CD14-positive monocyte (primary cell): Measurements from ENCODE around the gene UCMA. TPM values are rescaled to one million over a fixed set of nuclear protein-coding genes. Genes with fewer than 3 reads are reported as not detected.

Source experiments
- DNase-seq, 3 donors: peaks; one replicate each; pipeline ENCODE4 v3.0.0-alpha.2; 2011 to 2022
- H2AFZ ChIP-seq: 2 replicates; pipeline ENCODE4 v1.6.0; 2012; ENCODE audit warnings: mild to moderate bottlenecking, low read depth, low read length, inconsistent platforms; ENCODE audit not compliant: insufficient read depth, poor library complexity, severe bottlenecking
- H3K27ac ChIP-seq, 2 donors: 1 replicate in 1 of 2; 2 replicates in 1 of 2; pipeline ENCODE4 v1.5.1; 2012 to 2013; ENCODE audit warnings: low read length in 2 of 2, control low read depth in 1 of 2, inconsistent platforms in 1 of 2, low read depth in 1 of 2, mild to moderate bottlenecking in 1 of 2
- H3K27me3 ChIP-seq, 2 donors: one replicate each; pipeline versions ENCODE4 v1.6.0 to v1.6.1; 2011 to 2013; ENCODE audit warnings: low read length in 2 of 2; ENCODE audit not compliant: control insufficient read depth in 2 of 2, insufficient read depth in 2 of 2
- H3K36me3 ChIP-seq, 2 donors: replicated peaks in 1 of 2; 1 replicate in 1 of 2; 2 replicates in 1 of 2; pipeline versions ENCODE4 v1.5.1 to v1.6.1; 2012 to 2013; ENCODE audit warnings: low read length in 2 of 2, control low read depth in 1 of 2, inconsistent platforms in 1 of 2, mild to moderate bottlenecking in 1 of 2; ENCODE audit not compliant: insufficient read depth in 2 of 2, control insufficient read depth in 1 of 2
- H3K4me1 ChIP-seq, 2 donors: 1 replicate in 1 of 2; 2 replicates in 1 of 2; pipeline versions ENCODE4 v1.5.1 to v1.6.1; 2012 to 2013; ENCODE audit warnings: low read length in 2 of 2, control low read depth in 1 of 2, inconsistent platforms in 1 of 2, mild to moderate bottlenecking in 1 of 2, moderate library complexity in 1 of 2; ENCODE audit not compliant: insufficient read depth in 2 of 2, control insufficient read depth in 1 of 2
- H3K4me2 ChIP-seq: replicated peaks from 2 replicates; pipeline ENCODE3; 2012; ENCODE audit warnings: low read length, moderate library complexity, mild to moderate bottlenecking; ENCODE audit not compliant: poor library complexity, severe bottlenecking; ENCODE audit errors: extremely low read depth
- H3K4me3 ChIP-seq, 3 experiments: fragments of 200-600 bp in 1 of 3; sonication (generic) in 1 of 3; replicated peaks in 1 of 3; 1 replicate in 2 of 3; 2 replicates in 1 of 3; pipeline ENCODE4 v1.5.1; 2011 to 2013; ENCODE audit warnings: low read length in 3 of 3, mild to moderate bottlenecking in 3 of 3, control low read depth in 2 of 3, low read depth in 2 of 3, inconsistent platforms in 1 of 3, moderate library complexity in 1 of 3
- H3K79me2 ChIP-seq: 2 replicates; pipeline ENCODE4 v1.6.0; 2012; ENCODE audit warnings: mild to moderate bottlenecking, control low read depth, inconsistent platforms, low read length, moderate library complexity; ENCODE audit not compliant: insufficient read depth
- H3K9ac ChIP-seq: 2 replicates; pipeline ENCODE4 v1.6.0; 2017; ENCODE audit warnings: low read length, mild to moderate bottlenecking; ENCODE audit not compliant: insufficient read depth, poor library complexity, severe bottlenecking
- H3K9me3 ChIP-seq, 2 donors: replicated peaks in 1 of 2; 1 replicate in 1 of 2; 2 replicates in 1 of 2; pipeline versions ENCODE4 v1.5.1 to v1.6.1; 2012 to 2013; ENCODE audit warnings: low read length in 2 of 2, control low read depth in 1 of 2; ENCODE audit not compliant: control insufficient read depth in 1 of 2, insufficient read depth in 1 of 2
- H4K20me1 ChIP-seq: 2 replicates; pipeline ENCODE4 v1.6.0; 2012; ENCODE audit warnings: mild to moderate bottlenecking, low read length, control low read depth, moderate library complexity; ENCODE audit not compliant: insufficient read depth
- H3K27ac Mint-ChIP-seq, 7 donors: one replicate each; pipeline ENCODE4 v1.8.0; 2020; ENCODE audit warnings: mild to moderate bottlenecking in 7 of 7, mixed read lengths in 7 of 7, moderate library complexity in 6 of 7, inconsistent platforms in 2 of 7
- H3K27me3 Mint-ChIP-seq, 3 donors: one replicate each; pipeline ENCODE4 v1.8.0; 2021 to 2022; ENCODE audit warnings: low read depth in 3 of 3, mild to moderate bottlenecking in 3 of 3, mixed read lengths in 3 of 3, moderate library complexity in 3 of 3, inconsistent platforms in 1 of 3
- H3K36me3 Mint-ChIP-seq, 2 donors: one replicate each; pipeline ENCODE4 v1.8.0; 2020; ENCODE audit warnings: mixed read lengths in 2 of 2, inconsistent platforms in 1 of 2, mild to moderate bottlenecking in 1 of 2
- H3K4me1 Mint-ChIP-seq: one replicate; pipeline ENCODE4 v1.8.0; 2020; ENCODE audit warnings: mild to moderate bottlenecking, mixed read lengths
- H3K4me3 Mint-ChIP-seq, 2 donors: one replicate each; pipeline ENCODE4 v1.8.0; 2020; ENCODE audit warnings: mild to moderate bottlenecking in 2 of 2, mixed read lengths in 2 of 2, moderate library complexity in 1 of 2
- H3K9me3 Mint-ChIP-seq, 7 donors: one replicate each; pipeline ENCODE4 v1.8.0; 2020 to 2022; ENCODE audit warnings: mixed read lengths in 7 of 7, mild to moderate bottlenecking in 6 of 7, moderate library complexity in 6 of 7, inconsistent platforms in 2 of 7
- WGBS: methylation state at CpG from one replicate; pipeline ENCODE4 v1.1.5; 2013; ENCODE audit warnings: missing lambda C conversion rate; ENCODE audit not compliant: insufficient coverage; 5-methylcytosine and 5-hydroxymethylcytosine counted together
- intact Hi-C, 2 donors: fragments of 100-400 bp; cut with micrococcal nuclease; formaldehyde crosslinking; loops; one replicate each; pipeline versions ENCODE4 v1.15.0 to v1.15.1; 2023
- polyA plus RNA-seq, 3 donors: library from polyadenylated mRNA; depleted of rRNA in 1 of 3; unstranded in 2 of 3; stranded (reverse) in 1 of 3; fragments of 300-500 nt in 2 of 3; fragments of >200 nt in 1 of 3; fragmentation: Illumina TruSeq in 2 of 3; gene quantifications; 1 replicate in 2 of 3; 2 replicates in 1 of 3; pipeline ENCODE4 v1.2.3, GENCODE V29; 2012 to 2021
- TF ChIP-seq, protein P1 (sequence below): fragments of 200-600 bp; IDR thresholded peaks from one replicate; pipeline ENCODE4 v1.8.0; 2022; ENCODE audit warnings: antibody characterized with exemption, mild to moderate bottlenecking

The UCMA gene
- polyA plus RNA-seq, 3 donors: not detected

GRCh38 chr10:13262433-13262832 is 28.3 kb upstream of the UCMA start:
- TF ChIP-seq, protein P1, sequence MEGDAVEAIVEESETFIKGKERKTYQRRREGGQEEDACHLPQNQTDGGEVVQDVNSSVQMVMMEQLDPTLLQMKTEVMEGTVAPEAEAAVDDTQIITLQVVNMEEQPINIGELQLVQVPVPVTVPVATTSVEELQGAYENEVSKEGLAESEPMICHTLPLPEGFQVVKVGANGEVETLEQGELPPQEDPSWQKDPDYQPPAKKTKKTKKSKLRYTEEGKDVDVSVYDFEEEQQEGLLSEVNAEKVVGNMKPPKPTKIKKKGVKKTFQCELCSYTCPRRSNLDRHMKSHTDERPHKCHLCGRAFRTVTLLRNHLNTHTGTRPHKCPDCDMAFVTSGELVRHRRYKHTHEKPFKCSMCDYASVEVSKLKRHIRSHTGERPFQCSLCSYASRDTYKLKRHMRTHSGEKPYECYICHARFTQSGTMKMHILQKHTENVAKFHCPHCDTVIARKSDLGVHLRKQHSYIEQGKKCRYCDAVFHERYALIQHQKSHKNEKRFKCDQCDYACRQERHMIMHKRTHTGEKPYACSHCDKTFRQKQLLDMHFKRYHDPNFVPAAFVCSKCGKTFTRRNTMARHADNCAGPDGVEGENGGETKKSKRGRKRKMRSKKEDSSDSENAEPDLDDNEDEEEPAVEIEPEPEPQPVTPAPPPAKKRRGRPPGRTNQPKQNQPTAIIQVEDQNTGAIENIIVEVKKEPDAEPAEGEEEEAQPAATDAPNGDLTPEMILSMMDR: no peak
- Mint-ChIP-seq H3K9me3 (peaks cover 2 to 12% (median 11%) of the 10 kb centered on the region in 7 donors), H3K4me1 (no peaks in the 10 kb centered on the region), H3K4me3 (no peak overlapping the region), H3K27me3 (peaks cover 1 to 11% (median 7%) of the 10 kb centered on the region in 3 donors), H3K27ac (no peak overlapping the region), H3K36me3 (no peaks in the 10 kb centered on the region)
- no peak overlapping the region for H3K9ac ChIP-seq
- H3K36me3 ChIP-seq: no peaks in the 10 kb centered on the region
- no peak for DNase-seq
- H3K79me2 ChIP-seq: no peaks in the 10 kb centered on the region
- 100% methylated on average over 1 of the region's 1 CpG for WGBS
- H3K4me3 ChIP-seq: no peak overlapping the region
- no peak overlapping the region for H2AFZ ChIP-seq
- H3K9me3 ChIP-seq: peaks cover 0 to 4% of the 10 kb centered on the region in 2 donors
- no peaks in the 10 kb centered on the region for H3K27me3 ChIP-seq
- H3K4me1 ChIP-seq: no peaks in the 10 kb centered on the region
- intact Hi-C loops: no loop called here
- no peaks in the 10 kb centered on the region for H4K20me1 ChIP-seq
- no peak overlapping the region for H3K4me2 ChIP-seq
- H3K27ac ChIP-seq: no peak overlapping the region

DNA sequence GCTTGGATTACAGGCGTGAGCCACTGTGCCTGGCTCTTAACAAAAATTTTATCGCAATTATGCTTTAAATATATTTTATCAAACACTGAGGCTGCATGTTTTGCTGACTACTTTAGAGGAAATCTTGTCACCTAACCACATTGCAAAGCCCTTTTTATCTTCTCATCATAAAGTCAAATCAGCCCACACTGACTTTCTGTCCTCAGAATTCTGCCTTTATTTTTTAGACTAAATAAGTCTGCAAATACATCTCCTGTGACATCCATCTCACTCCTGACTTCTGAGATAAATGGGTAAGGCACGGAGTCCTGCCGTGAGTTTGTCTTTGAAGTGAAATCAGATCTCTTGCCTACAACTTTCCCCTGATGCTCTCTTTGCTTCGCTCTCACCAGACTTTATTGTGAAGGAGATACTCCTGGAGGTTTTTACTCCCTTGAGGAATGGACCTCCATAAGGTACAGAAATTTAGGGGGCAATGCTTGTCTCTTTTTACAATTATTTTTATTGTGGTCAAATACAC is 23.5 kb upstream of the UCMA start:
- Histone ChIP-seq H4K20me1 (no peaks in the 10 kb centered on the region), H3K9ac (no peak overlapping the region), H3K4me3 (no peak overlapping the region), H3K9me3 (peaks cover 0 to 4% of the 10 kb centered on the region in 2 donors), H3K4me1 (no peaks in the 10 kb centered on the region), H3K4me2 (no peak overlapping the region), H3K27me3 (no peaks in the 10 kb centered on the region), H3K36me3 (no peaks in the 10 kb centered on the region), H3K27ac (no peak overlapping the region), H2AFZ (no peak overlapping the region), H3K79me2 (no peaks in the 10 kb centered on the region)
- WGBS: no CpG with 5 or more reads among the region's 5 CpGs
- TF ChIP-seq, protein P1: no peak
- H3K4me1 Mint-ChIP-seq: no peaks in the 10 kb centered on the region
- peak overlapping the region in 1 of 7 donors; percentile 50 for H3K27ac Mint-ChIP-seq
- intact Hi-C loops: no loop called here
- H3K36me3 Mint-ChIP-seq: no peaks in the 10 kb centered on the region
- H3K27me3 Mint-ChIP-seq: peaks cover 2 to 5% (median 2%) of the 10 kb centered on the region in 3 donors
- DNase-seq: no peak
- H3K4me3 Mint-ChIP-seq: no peak overlapping the region
- H3K9me3 Mint-ChIP-seq: peaks cover 2 to 12% (median 11%) of the 10 kb centered on the region in 7 donors
